Hepatocyte (in vitro differentiated cells): Measurements from ENCODE around the gene TPM3.

ENCODE experiments used
- EZH2 ChIP-seq: fragments of 200-600 bp; sonication (generic); IDR thresholded peaks from 2 replicates; pipeline ENCODE4 v1.6.1; 2016; ENCODE audit warnings: antibody characterized with exemption, mild to moderate bottlenecking, borderline replicate concordance
- EZH2phosphoT487 ChIP-seq: fragments of 200-600 bp; sonication (generic); IDR thresholded peaks from one replicate; pipeline ENCODE4 v1.6.1; 2018; ENCODE audit warnings: antibody characterized with exemption, mild to moderate bottlenecking, low read depth, moderate library complexity; ENCODE audit not compliant: unreplicated experiment, severe bottlenecking
- TF ChIP-seq, protein P1 (sequence below): fragments of 200-600 bp; sonication (generic); IDR thresholded peaks from 2 replicates; pipeline ENCODE4 v1.5.1; 2016; ENCODE audit warnings: antibody characterized with exemption, mild to moderate bottlenecking; ENCODE audit not compliant: poor library complexity

DNA sequence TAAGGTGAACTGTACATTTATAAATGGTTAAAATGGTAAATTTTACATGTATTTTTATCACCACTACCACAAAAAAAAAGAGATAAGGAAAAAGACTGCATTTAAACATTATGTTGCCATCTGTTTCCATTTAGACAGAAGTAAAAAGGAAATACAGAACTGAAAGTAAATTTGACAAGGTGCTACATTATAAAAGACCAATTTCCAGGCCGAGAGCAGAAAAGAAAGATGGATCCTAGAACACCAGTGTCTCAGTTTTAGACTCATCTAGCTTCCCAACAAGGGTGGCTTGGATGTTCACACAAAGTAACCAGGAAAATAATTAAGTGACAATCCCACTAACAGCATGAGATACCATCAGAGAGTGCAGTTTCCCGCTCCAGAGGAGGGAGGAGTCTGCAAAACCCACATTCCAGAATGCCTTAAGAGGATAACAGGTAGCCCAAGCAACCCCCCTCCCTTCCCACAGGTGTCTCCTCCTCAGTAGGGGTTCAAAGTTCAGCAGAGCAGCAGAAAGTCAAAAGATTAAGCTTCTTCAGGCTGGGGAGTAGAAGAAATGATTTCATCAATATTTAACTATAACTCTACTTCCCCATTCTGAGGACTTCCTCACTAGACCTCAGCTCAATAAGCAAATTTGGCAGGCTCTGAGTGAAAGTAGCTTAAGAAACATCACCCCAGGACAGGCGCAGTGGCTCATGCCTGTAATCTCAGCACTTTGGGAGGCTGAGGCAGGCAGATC, 11.8 kb downstream of the TPM3 start:
- TF ChIP-seq, protein P1, sequence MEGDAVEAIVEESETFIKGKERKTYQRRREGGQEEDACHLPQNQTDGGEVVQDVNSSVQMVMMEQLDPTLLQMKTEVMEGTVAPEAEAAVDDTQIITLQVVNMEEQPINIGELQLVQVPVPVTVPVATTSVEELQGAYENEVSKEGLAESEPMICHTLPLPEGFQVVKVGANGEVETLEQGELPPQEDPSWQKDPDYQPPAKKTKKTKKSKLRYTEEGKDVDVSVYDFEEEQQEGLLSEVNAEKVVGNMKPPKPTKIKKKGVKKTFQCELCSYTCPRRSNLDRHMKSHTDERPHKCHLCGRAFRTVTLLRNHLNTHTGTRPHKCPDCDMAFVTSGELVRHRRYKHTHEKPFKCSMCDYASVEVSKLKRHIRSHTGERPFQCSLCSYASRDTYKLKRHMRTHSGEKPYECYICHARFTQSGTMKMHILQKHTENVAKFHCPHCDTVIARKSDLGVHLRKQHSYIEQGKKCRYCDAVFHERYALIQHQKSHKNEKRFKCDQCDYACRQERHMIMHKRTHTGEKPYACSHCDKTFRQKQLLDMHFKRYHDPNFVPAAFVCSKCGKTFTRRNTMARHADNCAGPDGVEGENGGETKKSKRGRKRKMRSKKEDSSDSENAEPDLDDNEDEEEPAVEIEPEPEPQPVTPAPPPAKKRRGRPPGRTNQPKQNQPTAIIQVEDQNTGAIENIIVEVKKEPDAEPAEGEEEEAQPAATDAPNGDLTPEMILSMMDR = no peak
- TF ChIP-seq EZH2 = no peak
- no peak for TF ChIP-seq EZH2phosphoT487
